GM18520 (cell line): ENCODE measurements around the gene NFIB.

ENCODE experiments used
- ATAC-seq: cut with Tn5 transposase; IDR thresholded peaks from one replicate; pipeline ENCODE4 v1.9.1; 2021; ENCODE audit not compliant: unreplicated experiment

NFIB gene

DNA sequence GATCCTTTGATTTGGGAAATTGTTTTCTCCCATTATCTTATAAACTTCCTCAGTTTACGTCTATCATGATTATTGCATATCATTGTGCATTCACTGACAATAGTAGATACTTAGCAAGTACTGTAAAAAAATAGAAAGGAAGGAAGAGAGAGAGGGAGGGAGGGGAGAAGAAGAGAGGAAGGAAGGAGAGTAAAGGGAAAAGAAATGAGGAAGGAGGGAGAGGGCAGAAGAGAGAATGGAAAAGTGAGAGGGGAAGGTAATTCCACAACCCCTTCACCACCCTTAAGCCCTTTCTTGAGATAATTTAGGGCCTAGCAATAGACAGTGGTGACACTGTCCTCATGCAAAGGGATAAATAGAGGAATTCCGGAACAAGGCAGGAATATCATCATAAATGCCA, 64.4 kb downstream of the NFIB start:
- ATAC-seq: no peak

- no peak for ATAC-seq
Observed at GRCh38 chr9:14248149-14248548, 65.8 kb downstream of the NFIB start.

- no peak for ATAC-seq
Observed at GRCh38 chr9:14247577-14247976, 66.4 kb downstream of the NFIB start.

DNA sequence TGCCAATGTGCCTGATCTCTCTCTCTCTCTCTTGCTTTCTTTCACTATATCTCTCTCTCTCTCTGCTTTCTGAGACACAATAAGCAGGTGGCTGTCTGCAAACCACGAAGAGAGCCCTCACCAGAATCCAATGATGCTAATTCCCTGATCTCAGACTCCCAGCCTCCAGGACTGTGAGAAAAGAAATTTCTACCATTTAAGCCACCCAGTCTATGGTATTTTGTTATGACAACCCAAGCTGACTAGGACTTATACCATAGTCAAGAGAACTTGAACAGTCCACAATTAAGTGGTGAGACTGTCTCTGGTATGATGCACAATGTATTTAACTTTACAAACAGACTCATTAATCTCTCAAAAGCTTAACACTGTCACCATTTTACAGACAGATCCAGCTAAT, 67.0 kb downstream of the NFIB start:
- ATAC-seq: no peak

DNA sequence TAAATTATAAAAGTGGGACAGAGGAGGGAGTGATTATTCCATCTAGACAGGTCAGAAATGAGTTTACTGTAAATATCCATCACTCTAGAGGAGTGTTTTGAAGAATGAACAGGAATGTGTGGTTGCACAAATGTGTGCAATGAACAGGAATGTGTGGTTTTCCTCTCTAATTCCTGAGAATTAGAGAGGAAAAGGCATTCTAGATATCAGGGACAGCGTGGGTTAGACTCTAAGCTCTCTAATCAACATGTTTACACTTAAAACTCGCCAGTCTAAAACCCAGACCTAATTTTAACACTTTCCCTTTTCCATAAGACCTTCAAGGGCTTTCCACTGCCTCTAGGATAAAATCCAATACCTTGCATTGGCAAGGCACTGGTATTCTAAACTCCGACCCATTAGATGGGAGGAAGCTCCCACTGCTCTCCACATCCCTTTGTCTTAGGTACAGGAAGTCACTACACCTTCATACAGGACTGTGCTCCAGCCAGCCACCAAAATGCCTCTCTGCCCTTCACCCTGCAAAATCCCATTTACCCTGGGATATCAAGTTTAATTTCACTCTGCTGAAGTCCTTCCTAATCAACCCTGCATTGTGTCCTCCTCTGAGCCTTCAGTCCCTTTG, 67.9 kb downstream of the NFIB start:
- ATAC-seq: no peak

GRCh38 chr9:14243514-14244042, 70.4 kb downstream of the NFIB start:
- no peak for ATAC-seq

DNA sequence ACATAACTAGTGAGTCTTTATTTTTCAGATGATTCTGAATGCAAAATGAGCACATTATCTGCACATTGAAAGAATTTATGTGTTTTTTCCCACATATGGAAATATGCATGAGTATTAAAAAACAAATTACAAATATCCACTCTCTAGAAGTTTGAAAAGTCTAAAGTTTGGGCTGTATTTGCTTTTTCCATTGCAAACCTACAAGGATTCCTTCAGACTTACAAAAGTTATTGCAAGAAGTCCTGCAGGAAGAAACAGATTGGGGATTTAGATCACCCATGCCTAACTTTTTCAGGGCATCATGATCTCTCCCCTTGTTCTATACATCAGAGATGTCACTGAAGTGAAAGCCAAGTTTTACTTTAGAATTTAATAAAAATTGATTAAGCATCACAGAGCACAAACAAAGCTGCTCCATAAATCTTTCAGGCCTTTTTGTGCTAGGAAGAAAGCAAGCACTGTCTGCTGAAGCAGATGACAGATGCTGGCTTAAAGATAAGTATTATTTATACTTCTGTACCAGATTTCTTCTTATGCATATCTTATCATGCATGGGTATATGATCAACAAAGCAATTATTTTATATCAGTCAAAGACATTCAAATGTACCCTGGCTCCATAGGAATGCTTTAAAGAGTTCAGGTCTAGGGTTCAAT, 71.7 kb downstream of the NFIB start:
- no peak for ATAC-seq

- no peak for ATAC-seq
Observed at GRCh38 chr9:14240537-14240936, 73.4 kb downstream of the NFIB start.

DNA sequence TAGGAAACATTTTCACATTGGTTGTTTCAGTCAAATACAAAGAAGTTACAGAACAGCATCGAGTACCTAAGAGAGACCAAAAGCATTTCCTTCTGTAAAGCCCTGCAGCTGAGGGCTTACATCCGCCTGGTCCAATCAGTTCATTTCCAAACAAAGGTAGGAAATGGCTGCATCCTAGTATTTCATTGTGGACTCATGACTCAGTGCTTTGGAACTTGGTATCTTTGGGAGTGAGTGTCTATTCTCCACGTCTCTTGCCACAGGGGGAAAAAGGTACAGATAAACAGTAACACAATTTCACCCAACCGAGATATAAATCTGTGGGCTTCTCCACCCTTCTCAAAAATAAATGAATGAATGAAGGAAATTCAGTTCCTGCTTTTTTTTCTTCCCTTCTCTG, 75.4 kb downstream of the NFIB start:
- ATAC-seq: no peak

DNA sequence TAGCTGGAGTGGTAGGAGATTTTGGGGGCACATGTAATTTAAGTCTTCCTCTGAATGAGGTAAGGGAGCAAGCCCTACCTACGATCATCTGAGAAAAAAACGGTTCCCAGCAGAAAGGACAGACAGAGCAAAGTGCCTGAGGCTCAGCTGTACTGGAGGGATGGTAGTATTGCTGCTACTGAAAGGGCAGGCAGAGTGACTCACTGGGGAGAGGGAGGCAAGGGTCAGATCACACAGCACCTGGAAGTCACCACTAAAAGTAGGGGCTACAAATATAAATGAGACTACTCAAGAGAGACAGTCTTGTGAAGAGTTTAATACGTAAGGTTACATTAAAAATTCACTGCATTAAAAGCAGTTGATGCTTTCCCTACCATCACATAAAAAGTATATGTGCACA, 75.9 kb downstream of the NFIB start:
- no peak for ATAC-seq

DNA sequence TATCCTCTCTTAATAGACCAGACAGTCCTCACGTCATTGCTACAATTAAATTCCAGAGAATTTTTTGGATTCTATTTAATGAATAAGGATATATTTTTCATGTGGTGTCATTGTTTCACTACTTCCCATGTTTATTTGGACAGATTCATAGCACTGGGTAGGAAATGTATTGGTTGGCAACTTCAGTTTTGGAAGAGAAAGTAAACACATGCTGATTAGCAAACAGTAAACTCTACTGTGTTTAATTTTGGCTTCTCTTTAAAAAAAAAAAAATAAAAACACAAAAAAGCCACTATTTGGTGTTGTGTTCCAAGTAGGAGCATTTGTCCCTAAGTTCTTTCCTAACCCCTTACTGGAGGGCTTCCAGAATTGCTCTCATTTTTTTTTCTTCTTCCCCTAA, 77.3 kb downstream of the NFIB start:
- ATAC-seq: no peak

GRCh38 chr9:14232111-14232510, 81.8 kb downstream of the NFIB start:
- ATAC-seq: no peak

- no peak for ATAC-seq
Observed at GRCh38 chr9:14231196-14231990, 82.5 kb downstream of the NFIB start.

DNA sequence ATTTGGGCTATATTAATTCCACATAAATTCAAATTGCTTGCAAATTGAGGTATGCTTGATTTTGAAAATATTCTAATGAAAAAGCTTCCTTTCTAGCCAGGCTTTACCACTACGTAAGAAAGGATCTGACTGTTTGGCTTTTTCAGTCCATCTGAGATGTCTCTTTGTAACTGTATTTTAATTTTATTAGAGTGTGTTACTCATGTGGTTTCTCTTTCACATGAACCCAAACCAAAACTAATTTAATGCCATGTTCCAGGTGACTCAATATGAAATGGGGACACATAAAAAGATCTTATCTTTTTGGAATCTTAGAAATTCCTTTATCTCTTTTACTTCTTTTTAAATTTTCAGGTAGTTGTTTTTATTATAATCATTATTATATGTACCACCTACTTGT, 85.3 kb downstream of the NFIB start:
- no peak for ATAC-seq

GRCh38 chr9:14226855-14227532, 86.9 kb downstream of the NFIB start:
- no peak for ATAC-seq

GRCh38 chr9:14223081-14223480, 90.9 kb downstream of the NFIB start:
- no peak for ATAC-seq

- no peak for ATAC-seq
Observed at GRCh38 chr9:14222149-14222835, 91.6 kb downstream of the NFIB start.

DNA sequence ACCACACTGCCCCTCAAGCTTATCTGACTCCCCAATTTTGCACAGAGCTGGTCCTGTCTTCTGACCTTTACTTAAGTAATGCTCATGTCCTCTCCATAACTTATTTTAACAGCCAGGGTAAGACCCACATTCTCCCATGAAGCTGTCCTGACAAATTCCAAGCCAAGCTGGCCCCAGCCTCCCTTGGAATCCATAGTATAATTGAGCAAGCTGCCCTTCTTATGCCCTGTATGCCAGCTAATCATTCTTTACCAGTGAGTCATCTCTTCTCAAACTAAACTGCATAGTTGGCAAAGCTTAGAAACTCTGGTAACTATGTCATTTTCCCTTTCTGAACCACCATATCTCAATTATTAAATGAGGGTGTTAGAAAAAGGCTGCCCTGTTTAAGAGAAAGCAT, 92.4 kb downstream of the NFIB start:
- ATAC-seq: no peak

- no peak for ATAC-seq
Observed at GRCh38 chr9:14221119-14221518, 92.8 kb downstream of the NFIB start.

- ATAC-seq: no peak
Observed at GRCh38 chr9:14220256-14220655, 93.7 kb downstream of the NFIB start.

GRCh38 chr9:14219850-14220249, 94.1 kb downstream of the NFIB start:
- ATAC-seq: no peak
